ENCODE measurements around the gene SCN2B. TPM values are rescaled to one million over a fixed set of nuclear protein-coding genes. Genes with fewer than 3 reads are reported as not detected.

The SCN2B gene
- total and polyA plus RNA-seq, 2 of the 4 experiments (the other 2 are of a cell fraction): under 0.01 to 0.05 TPM

- peaks cover 18% of the 10 kb centered on the region for H3K27me3 ChIP-seq (ENCODE audit: control insufficient read depth, insufficient read depth, low read length)
- no peak overlapping the region for H4K5ac ChIP-seq (ENCODE audit: low read depth, low read length)
- no CpG with 5 or more reads among the region's 6 CpGs for WGBS, 2 experiments (ENCODE audit: extremely low coverage in 2 of 2, insufficient read length in 1 of 2)
- no peak for DNase-seq
- no peaks in the 10 kb centered on the region for H3K9me1 ChIP-seq (ENCODE audit: insufficient read depth, low read length)
- no peak overlapping the region for H3K27ac ChIP-seq (ENCODE audit: insufficient read depth, low read length)
- in situ Hi-C loops (cut with MboI; ENCODE audit: low sequenced_read_pairs): no loop called here
- POLR2A ChIA-PET (ENCODE audit: unreplicated experiment): no interaction called here
- no peak overlapping the region for H4K8ac ChIP-seq (ENCODE audit: low read depth in 2 of 2, low read length in 2 of 2)
- H3K9me3 ChIP-seq (ENCODE audit: control insufficient read depth, insufficient read depth, low read length): no peaks in the 10 kb centered on the region
- CTCF ChIA-PET: no interaction called here
- no peaks in the 10 kb centered on the region for H4K20me1 ChIP-seq (ENCODE audit: insufficient read depth, low read length)
- H3K4me3 ChIP-seq (ENCODE audit: insufficient read depth, low read depth, low read length): no peak overlapping the region
- no peaks in the 10 kb centered on the region for H3K36me3 ChIP-seq (ENCODE audit: control insufficient read depth, insufficient read depth, low read length)
- BruUV-seq (replicated peaks): no TSS peak
- no peak overlapping the region for H3K4me2 ChIP-seq (ENCODE audit: low read depth, low read length)
- no peaks in the 10 kb centered on the region for H3K4me1 ChIP-seq (ENCODE audit: control insufficient read depth, insufficient read depth, low read length)
- no peak overlapping the region for H2BK5ac ChIP-seq (ENCODE audit: low read depth, low read length, poor library complexity, severe bottlenecking)
- H2AK5ac ChIP-seq (ENCODE audit: low read depth, low read length): no peak overlapping the region
- intact Hi-C loops (cut with micrococcal nuclease): no loop called here
- no peak overlapping the region for H2BK15ac ChIP-seq (ENCODE audit: low read depth, low read length)
- H3K14ac ChIP-seq (replicated peaks; ENCODE audit: low read depth, low read length): no peak overlapping the region
- H3K79me1 ChIP-seq (ENCODE audit: low read depth in 1 of 2, low read length in 2 of 2): no peaks in the 10 kb centered on the region
- no peak for ATAC-seq (ENCODE audit: low read depth)
- no peak overlapping the region for H2AK9ac ChIP-seq (replicated peaks; ENCODE audit: low read depth, low read length, poor library complexity)
- no peak overlapping the region for H4K91ac ChIP-seq (ENCODE audit: insufficient read depth, low read depth, low read length)
- no peak overlapping the region for H3K4ac ChIP-seq (ENCODE audit: low read depth, low read length)
- no peak overlapping the region for H3K18ac ChIP-seq (ENCODE audit: low read depth, low read length)
- H2BK120ac ChIP-seq (ENCODE audit: low read depth, low read length): no peak overlapping the region
- no peak overlapping the region for H2BK20ac ChIP-seq (ENCODE audit: low read depth, low read length)
- H3K56ac ChIP-seq (ENCODE audit: extremely low read depth, insufficient read depth, low read length): no peak overlapping the region
- no peak overlapping the region for H3K23ac ChIP-seq (ENCODE audit: low read depth, low read length)
- TF ChIP-seq RCOR1 (IDR thresholded peaks at IDR 0.05; ENCODE audit: insufficient replicate concordance, low read length) (no peak), NFE2L2 (IDR thresholded peaks at IDR 0.05; ENCODE audit: low read depth, low read length) (no peak), USF2 (IDR thresholded peaks at IDR 0.05; ENCODE audit: low read depth, low read length) (no peak), FOS (IDR thresholded peaks at IDR 0.05; ENCODE audit: low read depth, low read length) (no peak), MAFK (IDR thresholded peaks at IDR 0.05; ENCODE audit: low read depth, low read length) (no peak), MAZ (IDR thresholded peaks at IDR 0.05; ENCODE audit: borderline replicate concordance, low read depth, low read length) (no peak), RAD21 (IDR thresholded peaks at IDR 0.05; ENCODE audit: low read length) (no peak), CHD1 (IDR thresholded peaks at IDR 0.05; ENCODE audit: low read depth, low read length) (no peak), MXI1 (IDR thresholded peaks at IDR 0.05; ENCODE audit: borderline replicate concordance, low read depth, low read length) (no peak), SMC3 (IDR thresholded peaks at IDR 0.05; ENCODE audit: low read depth, low read length) (no peak)
- TF ChIP-seq, protein P1, sequence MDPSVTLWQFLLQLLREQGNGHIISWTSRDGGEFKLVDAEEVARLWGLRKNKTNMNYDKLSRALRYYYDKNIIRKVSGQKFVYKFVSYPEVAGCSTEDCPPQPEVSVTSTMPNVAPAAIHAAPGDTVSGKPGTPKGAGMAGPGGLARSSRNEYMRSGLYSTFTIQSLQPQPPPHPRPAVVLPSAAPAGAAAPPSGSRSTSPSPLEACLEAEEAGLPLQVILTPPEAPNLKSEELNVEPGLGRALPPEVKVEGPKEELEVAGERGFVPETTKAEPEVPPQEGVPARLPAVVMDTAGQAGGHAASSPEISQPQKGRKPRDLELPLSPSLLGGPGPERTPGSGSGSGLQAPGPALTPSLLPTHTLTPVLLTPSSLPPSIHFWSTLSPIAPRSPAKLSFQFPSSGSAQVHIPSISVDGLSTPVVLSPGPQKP (IDR thresholded peaks at IDR 0.05; ENCODE audit: borderline replicate concordance, low read depth, low read length): no peak
- TF ChIP-seq, protein P2, sequence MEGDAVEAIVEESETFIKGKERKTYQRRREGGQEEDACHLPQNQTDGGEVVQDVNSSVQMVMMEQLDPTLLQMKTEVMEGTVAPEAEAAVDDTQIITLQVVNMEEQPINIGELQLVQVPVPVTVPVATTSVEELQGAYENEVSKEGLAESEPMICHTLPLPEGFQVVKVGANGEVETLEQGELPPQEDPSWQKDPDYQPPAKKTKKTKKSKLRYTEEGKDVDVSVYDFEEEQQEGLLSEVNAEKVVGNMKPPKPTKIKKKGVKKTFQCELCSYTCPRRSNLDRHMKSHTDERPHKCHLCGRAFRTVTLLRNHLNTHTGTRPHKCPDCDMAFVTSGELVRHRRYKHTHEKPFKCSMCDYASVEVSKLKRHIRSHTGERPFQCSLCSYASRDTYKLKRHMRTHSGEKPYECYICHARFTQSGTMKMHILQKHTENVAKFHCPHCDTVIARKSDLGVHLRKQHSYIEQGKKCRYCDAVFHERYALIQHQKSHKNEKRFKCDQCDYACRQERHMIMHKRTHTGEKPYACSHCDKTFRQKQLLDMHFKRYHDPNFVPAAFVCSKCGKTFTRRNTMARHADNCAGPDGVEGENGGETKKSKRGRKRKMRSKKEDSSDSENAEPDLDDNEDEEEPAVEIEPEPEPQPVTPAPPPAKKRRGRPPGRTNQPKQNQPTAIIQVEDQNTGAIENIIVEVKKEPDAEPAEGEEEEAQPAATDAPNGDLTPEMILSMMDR (conservative IDR thresholded peaks at IDR 0.05; ENCODE audit: low read depth, low read length): no peak
- H3K9ac ChIP-seq (ENCODE audit: low read depth, low read length): no peak overlapping the region
- no peak overlapping the region for H2AFZ ChIP-seq (replicated peaks; ENCODE audit: low read length, poor library complexity)
- dilution Hi-C loops (cut with HindIII; ENCODE audit: low sequenced_read_pairs, unreplicated experiment): no loop called here
These were observed 34.6 kb upstream of the SCN2B start for GRCh38 chr11:118211006-118211405.

All from IMR-90 (cell line).